GM21526 (cell line): ENCODE measurements around the gene RARS2.

Experiments used
- ATAC-seq: cut with Tn5 transposase; IDR thresholded peaks from one replicate; pipeline ENCODE4 v1.9.1; 2021; ENCODE audit warnings: moderate library complexity; ENCODE audit not compliant: unreplicated experiment, low FRiP score

RARS2 gene

GRCh38 chr6:87574237-87574804 is 15.5 kb downstream of the RARS2 start:
- no peak for ATAC-seq

- ATAC-seq, result no peak
Observed at GRCh38 chr6:87573307-87574024, 16.3 kb downstream of the RARS2 start.

- ATAC-seq, result no peak
Observed at GRCh38 chr6:87572883-87573282, 16.9 kb downstream of the RARS2 start.

GRCh38 chr6:87572021-87572420 is 17.8 kb downstream of the RARS2 start:
- ATAC-seq, result no peak

- no peak for ATAC-seq
Observed at GRCh38 chr6:87561017-87561416, 28.8 kb downstream of the RARS2 start.

GRCh38 chr6:87558446-87558845 is 31.3 kb downstream of the RARS2 start:
- no peak for ATAC-seq

GRCh38 chr6:87555506-87555905 is 34.3 kb downstream of the RARS2 start:
- no peak for ATAC-seq

- ATAC-seq, result no peak
Observed at GRCh38 chr6:87553159-87553765, 36.5 kb downstream of the RARS2 start.

GRCh38 chr6:87551799-87552198 is 38.0 kb downstream of the RARS2 start:
- ATAC-seq, result no peak

GRCh38 chr6:87544474-87544735 is 45.4 kb downstream of the RARS2 start:
- ATAC-seq, result no peak

GRCh38 chr6:87543696-87544473 is 45.9 kb downstream of the RARS2 start:
- no peak for ATAC-seq

- ATAC-seq, result no peak
Observed at GRCh38 chr6:87541744-87542143, 48.0 kb downstream of the RARS2 start.

GRCh38 chr6:87541041-87541440 is 48.7 kb downstream of the RARS2 start:
- no peak for ATAC-seq

- no peak for ATAC-seq
Observed at GRCh38 chr6:87540539-87540938, 49.2 kb downstream of the RARS2 start.

GRCh38 chr6:87539554-87539953 is 50.2 kb downstream of the RARS2 start:
- no peak for ATAC-seq

GRCh38 chr6:87538510-87539260 is 51.1 kb downstream of the RARS2 start:
- no peak for ATAC-seq

GRCh38 chr6:87534377-87535047 is 55.3 kb downstream of the RARS2 start:
- no peak for ATAC-seq

- ATAC-seq, result no peak
Observed at GRCh38 chr6:87529221-87529620, 60.6 kb downstream of the RARS2 start.

- no peak for ATAC-seq
Observed at GRCh38 chr6:87522686-87523085, 67.1 kb downstream of the RARS2 start.

GRCh38 chr6:87518453-87518852 is 71.3 kb downstream of the RARS2 start:
- no peak for ATAC-seq
